NCI-H1417 treated with DMSO at 0.1 percent for 48 hours (cell line): ENCODE data around the gene ZNF417.
"Not testable (repeated sequence)": the region's sequence is repeated elsewhere in the genome, so short reads cannot be mapped to it uniquely, and the experiment has no call there.

ENCODE experiments used
- DNase-seq: peaks from one replicate; lab custom pipeline; 2025; lab: John Stamatoyannopoulos, UW

The ZNF417 gene

DNA sequence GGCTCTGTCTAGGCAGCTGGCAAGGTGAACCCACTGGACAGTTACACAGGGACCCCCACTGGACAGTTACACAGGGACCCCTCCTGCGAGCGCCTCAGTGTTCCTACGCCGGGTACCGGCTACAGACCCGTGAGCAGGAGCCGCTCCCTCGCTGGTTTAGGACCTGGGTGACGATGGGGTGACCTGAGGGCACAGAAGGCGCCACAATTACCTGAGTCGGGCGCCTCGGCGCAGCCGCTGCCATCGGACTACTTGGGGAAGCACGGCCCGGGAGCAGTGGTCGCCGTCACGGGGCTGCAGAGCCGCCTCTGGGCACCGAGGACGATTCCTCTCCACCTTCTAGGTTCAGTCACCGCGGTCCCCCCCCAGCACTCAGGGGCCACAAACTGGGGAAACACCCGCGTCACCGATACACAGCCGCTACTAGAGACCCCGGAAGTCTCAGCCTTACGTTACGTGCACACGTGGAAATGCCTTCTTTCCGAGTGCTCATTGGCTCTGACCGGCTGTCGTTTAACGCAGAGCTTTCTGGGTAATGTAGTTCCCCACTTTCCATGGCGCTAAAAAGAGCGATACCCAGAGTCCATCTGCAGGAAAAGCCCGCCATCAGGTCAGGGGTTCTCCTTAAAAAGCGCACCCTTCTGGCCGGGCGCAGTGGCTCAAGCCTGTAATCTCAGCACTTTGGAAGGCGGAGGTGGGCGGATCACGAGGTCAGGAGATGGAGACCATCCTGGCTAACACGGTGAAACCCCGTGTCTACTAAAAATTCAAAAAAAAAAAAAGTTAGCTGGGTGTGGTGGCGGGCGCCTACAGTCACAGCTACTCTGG lies at the start of gene ZNF417:
TSS of gene ZNF417 (minus strand) at position 425 of the 828 bp plus-strand sequence. CDS start at position 244, 181 bp downstream.
- DNase-seq: peak; percentile 54

DNA sequence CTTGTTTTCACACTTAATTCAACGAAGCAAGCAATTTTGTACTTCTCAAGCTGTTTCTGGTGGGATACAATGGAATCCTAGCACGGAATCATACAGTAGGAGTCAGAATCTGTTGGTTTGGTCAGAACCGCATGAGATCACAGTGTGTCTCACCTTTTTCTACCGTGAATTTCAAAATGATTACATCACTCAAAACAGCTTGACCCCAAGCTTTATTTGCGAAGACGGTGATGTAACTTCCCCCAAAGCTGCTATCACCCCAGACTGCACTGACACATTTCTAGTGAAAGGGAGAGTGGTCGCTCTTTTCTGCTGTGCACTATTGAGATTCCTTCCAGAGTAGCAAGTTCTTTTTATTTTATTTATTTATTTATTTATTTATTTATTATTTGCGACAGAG lies 48.4 kb upstream of the ZNF417 start:
- DNase-seq: no peak

DNA sequence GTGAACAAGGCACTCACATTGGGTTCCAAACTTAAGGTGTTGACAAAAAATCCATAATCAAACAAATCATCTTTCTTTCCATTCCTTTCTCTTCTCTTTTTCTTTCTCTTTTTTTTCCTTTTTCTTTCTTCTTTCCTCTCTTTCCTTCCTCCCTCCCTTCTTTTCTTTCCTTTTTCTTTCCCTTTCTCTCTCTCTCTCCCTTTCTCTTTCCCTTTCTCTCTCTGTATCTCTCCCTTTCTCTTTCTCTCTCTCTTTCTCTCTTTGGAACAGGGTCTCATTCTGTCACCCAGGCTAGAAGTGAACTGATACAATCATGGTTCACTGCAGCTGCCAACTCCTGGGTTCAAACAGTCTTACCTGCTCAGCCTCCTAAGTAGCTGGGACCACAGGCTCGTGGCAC lies 45.4 kb upstream of the ZNF417 start:
- no peak for DNase-seq

DNA sequence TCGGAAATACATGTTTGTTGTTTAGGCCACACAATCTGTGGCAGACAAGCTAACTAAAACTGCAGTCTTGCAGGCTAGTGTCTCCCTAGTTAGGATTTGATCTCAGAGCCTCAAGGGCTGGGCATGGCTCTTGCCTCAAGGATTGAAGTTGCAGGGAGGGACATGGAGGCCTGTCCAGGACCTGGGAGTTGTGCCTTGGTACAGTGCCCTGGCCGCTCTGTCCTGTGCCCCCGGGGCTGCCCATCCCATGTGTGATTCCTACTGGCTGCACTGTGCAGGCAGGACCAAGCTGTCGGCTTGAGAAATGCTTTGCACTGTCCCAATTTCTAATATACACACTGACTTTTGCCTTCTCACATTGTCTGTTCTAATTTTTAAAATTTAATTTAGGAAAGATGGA lies 38.6 kb upstream of the ZNF417 start:
- no peak for DNase-seq

DNA sequence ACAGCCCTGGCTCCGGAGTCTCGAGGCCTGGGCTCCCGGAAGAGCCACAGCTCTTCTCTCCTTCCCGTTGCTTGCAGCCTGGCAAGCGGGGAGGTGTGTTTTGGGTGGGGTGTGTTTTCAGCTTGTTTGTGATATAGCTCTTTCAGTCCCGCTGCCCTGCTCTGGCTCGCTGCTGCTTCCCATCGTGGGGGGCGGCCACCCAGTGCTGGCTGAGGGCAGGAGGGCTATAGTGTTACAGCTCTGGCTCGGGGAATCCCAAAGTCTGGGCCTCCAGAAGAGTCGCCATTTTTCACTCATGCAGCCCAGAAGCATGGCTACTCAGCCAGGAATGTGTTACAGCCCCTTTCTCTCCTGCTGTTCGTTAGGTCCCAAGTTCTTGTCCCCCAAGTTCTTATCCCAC lies 33.3 kb upstream of the ZNF417 start:
- DNase-seq: no peak

DNA sequence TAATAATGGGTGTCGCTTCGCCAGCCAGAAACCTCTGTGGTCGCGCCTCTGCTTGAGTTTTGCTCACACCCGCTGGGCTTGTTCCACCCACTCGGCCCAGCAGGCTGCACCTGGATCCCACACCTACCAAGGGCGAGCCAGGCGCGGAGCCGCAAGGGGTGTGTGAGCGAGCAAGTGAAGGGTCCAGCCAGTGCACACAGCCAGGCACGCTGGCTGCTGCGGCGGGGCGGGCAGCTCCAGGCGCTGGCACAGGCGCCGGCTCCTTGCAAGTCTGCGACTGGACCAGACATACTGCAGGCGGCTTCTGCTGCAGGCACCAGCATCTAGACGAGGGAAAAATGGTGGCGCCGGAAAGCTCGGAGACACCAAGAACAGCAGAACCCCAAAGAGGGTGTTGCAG lies 32.9 kb upstream of the ZNF417 start:
- no peak for DNase-seq

DNA sequence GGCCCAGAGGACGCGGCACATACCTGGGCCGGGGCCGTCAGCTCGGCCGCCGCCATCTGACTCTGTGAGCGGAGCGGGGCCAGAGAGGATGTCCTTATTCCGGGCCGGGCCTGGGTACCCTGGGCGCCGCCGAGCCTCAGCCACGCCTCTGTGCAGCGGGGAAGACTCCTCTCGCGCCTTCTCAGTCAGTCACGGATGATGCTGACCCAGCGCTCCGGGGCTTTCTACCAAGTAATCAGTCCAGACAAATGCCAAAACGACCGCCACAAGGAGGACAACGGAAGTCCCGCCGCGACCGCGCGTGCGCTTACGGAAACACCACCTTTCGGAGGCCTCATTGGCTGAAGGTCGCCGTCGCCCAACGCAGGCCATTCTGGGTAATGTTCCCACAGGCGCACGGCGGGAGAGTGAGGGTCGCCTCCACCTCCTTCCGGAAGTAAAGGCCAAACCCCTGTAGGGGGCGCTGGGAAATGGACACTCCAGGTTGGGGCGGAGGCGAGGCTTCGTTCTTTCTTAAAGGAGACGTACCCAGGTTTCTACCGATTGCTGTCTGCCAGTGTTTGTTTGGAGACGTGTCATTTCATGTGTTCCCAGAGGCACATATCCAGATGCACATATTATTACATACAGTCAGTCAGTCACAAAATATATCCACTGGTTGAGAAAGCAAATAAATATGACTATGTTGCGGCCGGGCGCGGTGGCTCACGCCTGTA lies 31.2 kb upstream of the ZNF417 start, which contains the start of gene ZNF256:
TSS of gene ZNF256 (minus strand) at position 288 of the 716 bp plus-strand sequence. CDS start at position 56, 232 bp downstream.
- peak; percentile 58 for DNase-seq

DNA sequence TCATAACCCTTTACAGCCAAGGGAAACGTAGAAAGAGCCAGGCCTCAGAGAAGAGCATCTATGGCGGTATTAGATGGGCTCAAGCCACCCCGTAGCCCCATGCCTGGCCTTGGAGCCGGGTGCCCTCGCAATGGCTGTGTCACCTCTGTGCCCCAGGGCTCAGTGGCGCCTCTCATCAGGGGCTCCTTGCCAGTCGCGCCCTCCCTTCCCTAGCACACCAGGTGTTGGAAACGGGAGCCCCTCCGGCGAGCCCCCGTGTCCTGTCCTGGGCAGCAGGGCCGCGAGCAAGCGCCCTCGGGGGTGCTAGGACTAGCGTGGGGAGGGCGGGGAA lies 30.7 kb upstream of the ZNF417 start:
- no peak for DNase-seq

DNA sequence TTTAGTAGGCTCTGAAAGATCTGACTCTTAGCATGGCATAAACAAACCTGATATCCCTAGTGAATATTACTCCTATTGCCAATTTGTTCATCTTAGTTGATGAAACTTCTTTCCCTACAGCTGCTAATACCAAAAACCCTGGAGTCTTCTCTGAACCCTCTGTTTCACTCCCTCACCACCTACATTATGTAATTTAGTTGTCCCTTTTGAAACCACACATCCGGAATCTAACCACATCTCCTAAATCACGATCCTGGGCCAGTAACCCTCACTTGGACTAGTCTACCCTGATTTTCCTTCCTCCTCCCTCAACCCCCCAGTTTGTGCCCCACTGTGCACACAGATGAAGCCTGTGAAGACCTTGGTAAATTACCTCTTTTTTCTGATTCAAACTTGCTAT lies 29.9 kb upstream of the ZNF417 start:
- no peak for DNase-seq

DNA sequence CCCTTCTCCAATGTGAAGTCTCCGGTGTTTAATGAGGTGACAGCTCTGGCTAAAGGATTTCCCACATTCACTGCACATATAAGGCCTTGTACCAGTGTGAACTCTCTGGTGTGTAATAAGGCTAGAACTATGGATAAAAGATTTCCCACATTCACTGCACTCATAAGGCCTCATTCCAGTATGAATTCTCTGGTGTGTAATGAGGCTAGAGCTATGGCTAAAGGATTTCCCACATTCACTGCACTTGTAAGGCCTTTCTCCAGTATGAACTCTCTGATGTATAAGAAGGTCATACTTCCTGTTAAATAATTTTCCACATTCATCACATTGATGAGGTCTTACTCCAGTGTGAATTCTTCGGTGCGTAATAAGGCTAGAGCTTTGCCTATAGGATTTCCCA lies 25.2 kb upstream of the ZNF417 start:
- DNase-seq: no peak

DNA sequence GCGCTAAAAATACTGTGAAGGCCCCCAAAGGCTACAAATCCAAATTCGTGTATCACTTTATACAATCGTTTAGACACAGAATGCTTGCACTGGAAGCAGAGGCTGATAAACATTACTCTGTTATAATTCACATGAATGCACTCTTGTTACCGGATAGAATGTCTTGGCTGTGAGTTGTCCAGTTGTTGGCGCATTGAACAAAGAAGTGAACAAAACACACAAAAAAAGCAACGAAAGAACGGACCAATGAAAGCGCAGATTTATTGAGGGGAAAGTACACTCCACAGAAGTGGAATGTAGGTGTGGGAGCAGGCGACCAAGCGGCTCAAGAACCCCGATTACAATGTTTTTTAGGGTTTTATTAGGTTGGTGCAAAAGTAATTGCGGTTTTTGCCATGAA lies 19.3 kb upstream of the ZNF417 start:
- DNase-seq: no peak

DNA sequence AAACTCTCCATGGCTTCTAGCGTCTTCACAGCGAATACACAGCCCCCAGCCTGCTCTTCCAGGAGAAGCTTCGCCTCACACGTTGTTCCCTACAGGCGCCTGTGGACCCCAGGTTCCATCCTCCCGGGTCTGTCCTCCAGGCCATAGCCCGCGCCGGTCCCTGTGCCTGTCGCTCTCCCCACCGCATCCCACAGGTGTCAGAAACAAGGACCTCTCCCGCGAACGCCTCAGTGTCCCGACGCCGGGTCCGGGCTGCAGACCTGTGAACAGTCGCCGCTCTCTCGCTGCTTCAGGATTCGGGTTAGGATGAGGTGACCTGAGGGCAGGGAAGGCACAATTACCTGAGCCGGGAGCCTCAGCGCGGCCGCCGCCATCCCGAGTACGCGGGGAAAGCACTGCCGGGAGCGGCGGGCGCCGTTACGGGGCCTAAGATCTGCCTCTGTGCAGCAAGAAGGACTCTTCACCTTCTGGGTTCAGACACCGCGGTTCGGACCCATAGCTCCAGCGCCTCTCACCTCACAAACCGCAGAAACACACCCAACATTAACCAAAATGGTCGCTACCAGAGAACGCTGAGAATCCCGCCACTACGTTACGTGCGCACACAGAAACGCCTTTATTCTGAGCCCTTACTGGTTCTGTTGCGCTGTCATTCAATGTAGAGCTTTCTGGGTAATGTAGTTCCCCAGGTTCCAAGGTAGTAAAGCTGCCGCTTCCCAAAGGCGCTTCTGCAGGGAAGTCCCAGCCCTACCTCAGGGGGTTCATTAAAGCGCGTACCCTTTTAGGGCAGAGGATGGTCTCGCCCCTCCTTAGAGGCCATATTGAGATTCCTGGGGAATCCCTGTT lies 18.7 kb upstream of the ZNF417 start, which contains the start of gene ZNF418:
TSS of gene ZNF418 (minus strand) at position 583 of the 846 bp plus-strand sequence. CDS start 1,580 bp downstream, outside the sequence.
- DNase-seq: no peak

DNA sequence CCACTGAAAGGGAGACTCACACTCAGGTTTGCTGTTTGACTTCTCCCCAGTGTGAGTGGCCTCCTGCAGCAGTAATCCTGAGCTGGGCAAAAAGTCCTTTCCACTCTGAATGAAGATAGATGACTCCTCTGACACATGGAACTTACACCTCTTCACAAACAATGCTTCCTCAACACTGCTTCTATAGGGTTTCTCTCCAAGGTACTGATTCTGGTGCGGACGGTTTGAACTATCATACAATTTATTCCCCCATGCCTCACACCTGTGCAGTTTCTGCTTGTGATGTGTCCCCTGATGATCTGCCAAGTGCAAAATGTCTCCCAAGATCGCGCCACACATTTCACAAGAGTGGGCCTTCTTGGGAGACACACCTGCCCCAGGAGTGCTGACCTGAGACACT lies 11.2 kb upstream of the ZNF417 start:
- DNase-seq: no peak

DNA sequence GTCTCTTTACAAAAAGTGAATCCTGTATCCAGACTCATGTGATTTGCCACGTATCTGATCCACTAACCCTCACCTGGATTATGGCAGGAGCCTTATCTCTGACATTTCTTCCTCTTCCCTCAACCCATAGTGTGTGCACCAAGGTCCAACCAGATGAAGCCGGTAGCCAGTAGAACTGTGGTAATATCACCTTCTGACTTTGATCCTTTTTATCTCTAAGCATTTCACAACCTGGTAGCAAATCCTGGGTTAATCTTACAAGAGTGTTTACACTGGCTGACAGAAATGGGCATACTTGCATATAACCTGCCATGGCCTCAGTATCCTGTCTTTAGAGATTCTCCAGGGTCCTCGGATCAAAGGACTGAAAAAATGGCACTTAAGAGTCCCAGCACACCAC lies 1.9 kb downstream of the ZNF417 start:
- DNase-seq: no peak

DNA sequence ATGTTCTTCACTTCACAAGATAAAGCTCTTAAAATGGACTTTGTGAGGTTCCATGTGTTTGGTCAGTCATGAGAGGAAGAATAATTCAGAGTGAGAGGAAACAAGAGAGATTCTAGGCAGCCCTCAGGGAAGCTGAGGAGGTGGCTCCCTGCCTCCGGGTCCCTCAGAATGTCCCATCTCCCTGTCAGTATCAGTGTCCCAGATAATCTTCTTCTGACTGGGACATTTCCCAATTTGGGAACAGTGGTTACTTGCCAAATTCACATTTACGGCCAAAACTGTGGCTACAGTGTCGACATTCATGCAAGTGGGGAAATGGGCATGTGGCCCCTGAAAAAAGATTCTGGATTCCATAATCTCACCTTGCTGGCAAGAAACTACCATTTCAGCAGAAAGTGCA lies 9.0 kb downstream of the ZNF417 start:
- DNase-seq: no peak

DNA sequence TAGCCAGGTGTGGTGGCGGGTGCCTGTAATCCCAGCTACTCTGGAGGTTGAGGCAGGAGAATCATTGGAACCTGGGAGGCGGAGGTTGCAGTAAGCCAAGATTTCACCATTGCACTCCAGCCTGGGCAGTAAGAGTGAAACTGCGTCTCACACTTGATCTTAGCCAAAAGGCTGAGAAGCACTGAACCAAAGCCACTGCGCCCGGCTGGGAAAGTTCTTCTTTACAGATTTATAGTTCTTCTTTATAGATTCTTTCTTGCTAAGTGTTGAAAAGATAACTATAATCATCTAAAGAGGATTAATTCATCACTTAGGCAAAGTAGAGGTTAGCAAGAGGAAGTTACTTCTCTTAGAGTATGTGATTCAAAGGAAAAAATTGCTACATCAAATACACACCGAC lies 11.1 kb downstream of the ZNF417 start:
- no peak for DNase-seq

DNA sequence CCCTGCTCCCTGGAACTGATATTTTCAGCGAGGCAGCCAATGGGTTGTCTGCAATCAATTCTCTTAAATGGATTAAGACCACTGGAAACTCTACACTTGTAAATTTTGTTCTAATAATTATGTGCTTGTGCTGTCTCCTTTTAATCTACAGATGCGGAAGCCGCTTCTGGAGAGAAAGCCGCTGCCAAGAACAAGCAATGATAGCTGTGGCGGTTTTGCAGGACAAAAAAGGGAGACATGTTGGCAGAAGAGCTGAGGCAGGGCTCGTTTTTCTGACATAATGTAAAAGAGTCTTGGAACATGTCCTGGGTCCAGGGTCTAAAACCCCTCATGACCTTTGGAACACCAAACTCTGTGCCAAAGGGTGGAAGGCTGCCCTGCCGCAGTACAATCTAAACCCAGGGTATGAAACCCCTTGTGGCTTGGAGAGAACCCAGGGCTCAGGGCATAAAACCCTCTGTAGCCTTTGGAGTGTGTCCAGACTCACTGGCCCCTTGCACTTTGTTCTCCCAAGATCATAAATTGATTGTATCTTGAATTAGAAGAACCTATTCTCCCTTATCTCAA lies 12.7 kb downstream of the ZNF417 start:
- DNase-seq: no peak

DNA sequence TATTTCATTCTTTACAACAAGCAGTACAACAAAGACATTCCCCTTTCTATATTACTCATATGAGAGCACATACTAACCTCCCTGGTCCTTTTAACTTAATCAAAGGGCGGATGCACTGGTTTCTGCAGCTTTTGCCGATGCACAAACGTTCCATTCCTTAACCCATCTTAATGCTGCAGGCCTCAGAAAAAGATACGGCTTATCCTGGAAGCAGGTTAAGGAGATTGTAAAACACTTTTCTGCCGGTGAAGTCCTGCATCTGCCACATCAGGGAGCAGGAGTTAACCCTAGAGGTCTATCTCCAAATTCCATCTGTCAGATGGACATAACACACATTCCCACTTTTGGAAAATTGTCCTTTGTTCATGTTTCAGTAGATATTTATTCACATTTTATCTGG lies 16.1 kb downstream of the ZNF417 start:
- DNase-seq: no peak

DNA sequence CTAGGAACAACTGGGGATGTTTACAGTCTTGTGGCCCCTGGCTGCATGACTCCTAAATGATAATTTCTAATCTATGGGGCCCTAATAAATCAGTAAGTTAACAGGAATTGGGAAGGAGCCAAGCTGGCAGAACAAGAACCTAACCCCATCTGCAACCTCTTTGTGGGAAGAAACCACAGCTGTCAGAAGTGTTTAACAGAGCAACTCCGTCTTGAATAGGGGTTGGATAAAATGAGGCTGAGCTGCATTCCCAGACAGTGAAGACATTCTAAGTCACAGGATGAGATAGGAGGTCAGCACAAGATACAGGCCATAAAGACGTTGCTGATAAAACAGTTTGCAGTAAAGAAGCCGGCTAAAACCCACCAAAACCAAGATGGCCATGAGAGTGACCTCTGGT lies 25.7 kb downstream of the ZNF417 start:
- DNase-seq: not testable (repeated sequence)

DNA sequence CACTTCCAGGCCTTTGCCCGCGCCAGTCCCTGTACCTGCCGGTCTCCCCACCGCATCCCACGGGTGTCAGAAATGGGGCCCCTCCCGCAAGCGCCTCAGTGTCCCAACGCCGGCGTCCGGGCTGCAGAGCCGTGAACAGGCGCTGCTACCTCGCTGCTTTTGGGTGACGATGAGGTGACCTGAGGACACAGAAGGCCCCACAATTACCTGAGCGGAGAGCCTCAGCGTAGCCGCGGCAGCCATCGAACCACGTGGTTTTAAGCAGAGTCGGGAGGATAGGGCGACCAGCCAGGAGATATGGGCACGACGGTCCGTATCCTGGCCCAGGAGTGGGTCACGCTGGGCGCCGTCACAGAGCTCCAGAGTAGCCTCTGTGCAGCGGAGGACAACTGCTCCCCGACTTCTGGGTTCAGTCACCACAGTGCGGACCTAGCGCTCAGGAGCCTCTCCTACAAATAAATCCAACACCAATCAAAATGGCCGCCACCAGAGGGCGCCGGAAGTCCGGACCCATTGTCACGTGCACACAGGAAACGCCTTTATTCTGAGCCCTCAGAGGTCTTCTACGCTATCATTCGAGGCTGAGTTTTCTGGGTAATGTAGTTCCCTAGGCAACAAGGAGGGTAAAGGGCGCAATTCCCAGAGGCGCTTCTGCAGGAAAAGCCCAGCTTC lies 27.7 kb downstream of the ZNF417 start, which contains the start of gene ZNF814:
TSS of gene ZNF814 (minus strand) at position 478 of the 672 bp plus-strand sequence. CDS start at position 243, 235 bp downstream.
- no peak for DNase-seq

DNA sequence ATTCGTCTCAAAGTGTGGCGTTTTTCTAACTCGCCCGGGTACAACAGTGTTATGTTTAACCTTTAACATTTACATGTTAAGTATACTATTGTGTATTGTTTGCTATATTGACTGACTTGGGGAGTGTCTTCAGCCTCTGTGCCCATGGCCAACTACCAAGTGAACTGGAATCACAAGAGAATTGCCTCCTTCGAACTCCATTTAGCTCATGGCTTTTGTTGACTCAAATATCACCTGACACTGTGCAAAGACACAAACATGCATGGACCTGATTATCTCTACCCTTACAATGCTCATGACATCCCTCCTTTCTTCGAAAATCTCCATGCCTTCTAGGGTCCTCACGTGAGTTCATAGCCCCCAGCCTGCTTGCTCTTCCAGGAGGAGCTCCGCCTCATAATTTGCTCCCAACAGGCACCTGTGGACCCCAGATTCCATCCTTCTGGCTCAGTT lies 28.3 kb downstream of the ZNF417 start:
- no peak for DNase-seq
